GM19240 (cell line): ENCODE measurements around the gene KCNV2.

Experiments used
- DNase-seq: peaks from one replicate; pipeline ENCODE4 v3.0.0; 2011; ENCODE audit warnings: low spot score; ENCODE audit not compliant: insufficient read length

The KCNV2 gene

DNA sequence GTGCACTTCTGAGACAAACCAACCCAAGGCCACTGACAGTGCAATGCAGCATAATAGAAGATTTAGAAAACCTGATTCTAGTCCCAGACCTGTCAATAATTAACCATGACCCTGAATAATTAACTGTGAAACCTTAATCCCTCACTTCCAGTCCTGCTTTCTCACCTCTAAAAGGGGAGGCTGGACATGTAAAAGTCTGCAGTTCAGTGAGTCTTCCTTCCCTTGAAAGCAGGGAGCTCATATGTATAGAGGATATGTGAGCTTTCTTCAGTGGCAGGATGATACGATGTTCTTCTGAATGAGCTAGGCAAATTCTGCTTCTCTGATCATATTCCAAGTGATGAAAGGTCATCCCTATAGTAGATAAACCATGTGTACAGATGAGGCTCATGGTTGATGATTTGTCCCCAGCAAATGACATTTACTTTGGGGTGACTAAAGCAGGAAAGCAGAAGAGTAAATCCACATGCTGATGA, 2.9 kb downstream of the KCNV2 start:
- no peak for DNase-seq

DNA sequence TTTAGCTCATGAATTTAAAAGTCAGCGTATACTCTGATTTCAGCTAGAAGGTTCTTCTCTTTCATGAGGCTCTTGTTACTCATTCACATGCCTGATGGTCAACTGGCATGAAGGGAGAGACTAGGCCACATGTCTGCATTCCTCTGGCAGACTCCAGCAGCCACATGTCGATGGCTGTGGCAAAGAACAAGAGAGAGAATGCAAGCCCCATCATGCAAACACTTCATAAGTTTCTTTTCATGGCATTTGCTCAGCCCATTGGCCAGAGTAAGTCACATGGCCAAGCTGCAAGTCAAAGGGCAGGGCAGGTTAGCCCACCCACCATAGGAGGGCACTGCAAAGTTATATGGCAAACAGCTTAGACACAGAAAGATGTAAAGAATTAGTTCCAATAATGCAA, 5.4 kb downstream of the KCNV2 start:
- DNase-seq, result no peak

DNA sequence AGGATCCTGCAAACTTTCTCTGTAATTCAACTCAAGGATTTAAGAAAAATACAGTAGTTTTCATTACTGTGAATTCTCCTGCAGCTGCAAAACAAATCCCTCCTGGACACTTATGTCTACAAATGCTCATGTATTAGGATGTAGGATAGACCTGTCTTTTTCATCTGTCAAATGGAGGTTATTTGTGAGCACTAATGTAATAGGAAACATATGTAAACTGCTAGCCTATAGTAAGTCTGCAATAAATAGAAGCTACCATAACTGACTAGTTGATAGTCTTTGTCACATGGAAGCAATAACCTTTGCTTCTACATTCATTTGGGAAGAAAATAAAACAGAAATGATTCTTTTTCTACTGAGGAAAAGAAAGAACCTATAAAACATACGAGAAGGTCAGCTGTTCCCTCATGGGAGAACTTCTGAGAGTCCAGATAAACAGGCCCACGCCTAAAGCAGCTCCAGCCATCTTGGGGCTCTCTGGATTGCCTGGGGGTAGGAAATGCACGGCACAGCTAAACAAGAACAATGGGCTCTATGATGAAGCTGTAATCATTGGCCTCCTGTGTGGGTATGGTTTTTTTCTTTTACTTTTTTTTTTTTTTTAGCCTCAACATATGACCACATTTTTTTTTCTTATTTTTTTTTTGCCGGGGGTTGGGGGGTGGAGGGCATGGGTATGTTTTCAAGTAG, 6.2 kb downstream of the KCNV2 start:
- DNase-seq, result no peak

DNA sequence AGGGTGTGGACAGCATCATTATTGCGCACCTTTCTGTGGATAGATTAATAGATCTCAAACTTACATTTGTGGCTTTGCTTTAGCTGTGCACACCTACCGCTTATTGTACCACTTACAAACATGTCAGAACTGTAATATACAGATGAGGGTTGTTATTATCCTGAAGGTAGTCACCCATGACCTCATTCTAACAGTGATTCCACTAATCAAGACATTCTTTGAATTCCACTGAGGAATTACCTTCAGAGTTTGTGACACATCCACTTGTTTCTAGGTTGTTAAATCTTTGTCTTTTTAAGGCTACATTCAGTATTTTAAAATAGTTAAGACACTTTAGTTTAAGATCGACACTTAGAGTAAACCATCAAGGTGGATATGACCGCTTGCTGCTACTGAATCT, 7.8 kb downstream of the KCNV2 start:
- no peak for DNase-seq

DNA sequence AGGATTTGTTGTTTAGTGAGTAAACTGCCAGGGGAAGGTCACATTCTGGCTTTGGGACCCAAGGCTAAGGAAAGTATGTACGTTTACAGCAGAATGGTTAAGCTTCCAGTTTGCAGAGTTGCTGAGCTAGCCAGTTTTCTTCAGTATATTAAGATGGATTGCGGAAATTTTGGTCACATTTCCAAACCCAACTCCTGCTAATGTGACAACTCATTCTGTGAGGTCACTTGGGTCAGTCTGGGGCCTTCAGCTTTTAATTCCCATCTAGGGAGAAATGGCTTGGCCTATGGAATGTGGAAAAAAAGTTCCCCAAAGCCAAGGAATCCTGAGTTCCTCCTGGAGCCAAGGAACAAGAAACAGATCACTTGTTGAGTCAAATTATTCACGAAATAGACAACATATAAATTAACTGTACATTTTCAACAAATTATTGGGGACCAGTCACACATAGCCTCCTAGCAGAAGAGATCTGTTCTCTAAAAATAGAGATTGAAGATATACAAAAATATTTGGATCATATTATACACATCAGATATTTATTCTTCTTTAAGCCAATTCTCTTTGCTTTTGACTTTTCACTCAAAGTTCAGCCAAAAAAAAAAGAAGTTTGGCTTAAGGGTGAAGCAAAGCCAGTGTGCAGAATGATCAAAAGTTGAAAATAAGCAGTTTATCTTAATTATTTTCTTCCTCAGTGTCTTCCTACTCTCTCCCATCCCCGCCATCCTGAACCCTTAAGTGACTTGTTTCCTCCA, 8.8 kb downstream of the KCNV2 start:
- no peak for DNase-seq

DNA sequence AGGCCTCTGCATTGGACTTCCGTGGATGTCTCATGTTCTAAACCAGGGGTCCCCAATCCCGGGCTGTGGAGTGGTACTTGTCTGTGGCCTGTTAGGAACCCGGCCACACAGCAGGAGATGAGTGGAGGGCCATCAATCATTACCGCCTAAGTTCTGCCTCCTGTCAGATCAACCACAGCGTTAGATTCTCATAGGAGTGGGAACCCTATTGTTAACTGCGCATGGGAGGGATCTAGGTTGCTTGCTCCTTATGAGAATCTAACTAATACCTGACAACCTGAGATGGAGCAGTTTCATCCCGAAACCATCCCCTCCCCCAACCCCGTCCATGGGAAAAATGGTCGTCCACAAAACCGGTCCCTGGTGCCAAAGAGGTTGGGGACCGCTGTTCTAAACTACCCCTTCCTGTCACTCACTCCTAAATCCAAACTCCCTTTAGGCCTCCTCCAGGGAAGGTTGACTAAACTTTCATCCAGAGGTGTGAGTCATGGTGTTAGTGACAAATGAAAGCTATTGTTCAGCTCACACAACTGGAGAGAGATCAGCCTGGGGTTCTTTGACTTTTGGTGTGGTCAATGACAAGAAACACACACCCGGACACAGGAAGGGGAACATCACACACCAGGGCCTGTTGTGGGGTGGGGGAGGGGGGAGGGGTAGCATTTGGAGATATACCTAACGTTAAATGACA, 9.5 kb downstream of the KCNV2 start:
- no peak for DNase-seq

DNA sequence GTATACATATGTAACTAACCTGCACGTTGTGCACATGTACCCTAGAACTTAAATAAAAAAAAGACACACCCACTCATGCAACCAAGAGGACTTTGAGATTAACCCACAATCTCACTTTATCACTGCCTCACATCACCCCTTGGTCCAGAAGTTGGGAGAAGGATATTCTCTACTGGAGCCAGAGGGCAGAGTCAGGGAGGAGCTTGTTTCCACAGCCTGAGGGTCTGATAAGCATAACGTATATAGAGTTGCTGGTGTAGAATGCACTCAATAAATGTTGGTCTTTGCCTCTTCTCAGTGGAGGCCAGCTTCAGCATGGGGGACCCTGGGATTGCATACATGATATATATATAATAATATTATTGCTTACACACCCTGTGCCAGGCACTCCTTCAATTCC, 10.1 kb downstream of the KCNV2 start:
- DNase-seq, result no peak

DNA sequence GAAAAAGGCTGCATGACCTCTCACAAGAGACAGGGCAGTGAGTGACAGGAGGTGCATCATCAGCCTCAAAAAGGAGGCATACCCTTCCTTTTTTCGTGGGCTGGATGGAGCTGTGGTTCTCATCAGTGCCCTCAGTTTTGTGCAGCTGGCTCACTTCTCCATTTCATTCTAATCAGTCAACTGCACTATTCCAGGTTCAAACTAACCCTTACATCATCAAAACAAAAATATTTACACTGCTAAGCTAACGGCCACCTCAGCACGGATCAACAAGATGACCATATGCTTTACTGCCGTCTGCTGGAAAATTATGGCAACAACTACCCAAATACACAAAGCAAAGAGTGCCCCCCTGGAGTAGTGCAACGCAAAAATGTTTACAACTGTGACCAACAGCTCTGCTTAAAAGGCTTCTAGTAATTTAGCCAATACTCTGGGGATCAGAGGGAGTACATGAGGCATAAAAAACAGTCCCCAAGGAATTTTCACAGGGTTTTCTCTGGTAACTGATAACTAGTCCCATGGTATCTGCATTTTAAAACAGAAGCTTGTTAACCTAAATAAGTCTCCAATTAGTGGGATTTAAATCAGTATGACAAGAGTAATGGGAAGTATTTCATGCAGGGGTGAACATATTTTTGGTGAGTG, 10.8 kb downstream of the KCNV2 start:
- no peak for DNase-seq

DNA sequence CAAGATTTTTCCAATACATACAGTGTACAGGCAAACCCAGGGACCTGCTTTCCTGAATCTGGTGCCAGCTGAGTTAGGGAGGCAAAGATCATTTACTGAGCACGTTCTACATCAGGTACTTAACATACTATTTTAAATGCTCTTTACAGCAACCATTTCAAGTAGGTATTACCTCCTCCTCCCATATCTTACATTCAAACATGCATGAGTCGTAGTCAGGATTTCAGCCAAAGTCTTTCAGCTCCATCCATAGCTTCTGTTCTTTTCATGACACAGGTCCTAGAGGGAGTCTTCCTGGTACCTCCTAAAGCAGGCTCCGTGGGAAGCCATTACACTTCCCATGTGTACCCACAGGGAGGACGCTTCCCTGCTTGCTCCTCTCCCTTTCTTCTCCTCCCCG, 11.7 kb downstream of the KCNV2 start:
- no peak for DNase-seq

DNA sequence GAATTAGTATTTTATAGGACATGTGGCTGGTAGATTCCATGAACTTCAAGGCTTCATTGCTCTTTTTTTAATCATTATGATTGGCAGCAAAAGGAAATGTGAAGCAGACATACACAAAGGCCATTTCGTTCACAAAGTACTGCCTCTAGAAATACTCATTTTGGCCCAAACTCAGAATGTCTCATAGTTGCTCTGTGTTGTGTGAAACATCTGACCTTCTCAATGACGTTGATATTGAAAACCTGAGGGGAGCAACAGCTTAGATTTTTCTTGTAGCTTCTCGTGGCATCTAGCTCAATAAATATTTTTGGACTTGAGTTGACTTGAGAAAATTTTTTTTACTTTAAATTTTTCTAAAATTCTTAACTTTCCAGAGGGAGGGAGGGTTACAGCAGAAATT, 12.4 kb downstream of the KCNV2 start:
- DNase-seq, result no peak

DNA sequence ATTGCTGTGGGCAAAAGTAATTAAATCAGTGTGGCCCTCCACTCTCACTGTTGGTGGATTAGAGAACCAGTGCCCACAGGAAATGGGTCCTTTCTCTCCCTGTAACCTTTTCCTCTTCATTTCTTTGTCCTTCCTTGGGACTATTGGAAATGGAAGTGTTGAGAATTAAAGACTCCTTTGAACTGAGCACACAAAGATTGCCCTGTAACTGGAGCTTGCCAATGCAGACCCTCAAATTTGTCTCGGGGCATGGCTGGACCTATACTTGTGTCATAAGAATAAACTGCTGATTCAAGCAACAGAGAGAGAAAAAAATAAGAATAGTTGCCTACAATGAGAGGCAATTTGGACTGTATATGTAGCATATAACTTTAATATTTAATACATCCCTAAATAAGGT, 13.7 kb downstream of the KCNV2 start:
- no peak for DNase-seq

DNA sequence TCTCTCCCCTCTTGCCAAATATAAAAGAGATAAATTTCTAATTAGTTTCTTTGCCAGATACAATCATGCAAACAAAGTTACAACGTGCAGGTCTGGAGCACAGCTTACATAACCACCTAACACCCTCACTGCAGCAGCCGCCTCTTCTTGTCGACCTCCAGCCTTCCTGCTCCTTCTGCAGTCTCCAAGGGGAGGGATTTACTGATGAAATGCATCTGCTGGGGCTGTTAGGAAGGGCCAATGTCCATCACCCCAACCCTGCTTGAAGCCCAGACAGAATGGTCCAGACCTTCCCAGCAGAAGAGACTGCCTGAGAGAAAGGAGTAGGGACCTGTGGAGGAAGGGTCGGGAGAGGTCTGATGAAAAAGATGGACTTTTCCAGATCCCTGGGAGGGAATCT, 15.2 kb downstream of the KCNV2 start:
- DNase-seq, result no peak

DNA sequence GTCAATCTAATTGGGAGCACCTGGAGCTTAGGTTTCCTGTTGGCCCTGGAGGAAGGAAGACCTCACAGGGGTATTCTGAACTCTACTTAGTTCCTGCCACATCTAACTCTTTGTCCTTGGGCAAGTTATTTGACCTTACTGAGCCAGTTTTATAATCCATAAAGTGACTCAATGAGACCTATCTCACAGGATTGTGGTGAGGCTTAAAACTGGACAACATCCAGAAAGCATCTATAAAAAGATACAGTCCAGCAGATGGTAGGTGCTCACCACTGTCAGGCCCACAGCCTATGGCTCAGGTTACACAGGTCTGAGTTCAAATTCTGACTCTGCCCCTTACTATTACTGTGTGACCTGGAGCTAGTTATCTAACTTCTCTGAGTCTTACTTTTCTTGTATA, 23.3 kb downstream of the KCNV2 start:
- DNase-seq, result no peak

DNA sequence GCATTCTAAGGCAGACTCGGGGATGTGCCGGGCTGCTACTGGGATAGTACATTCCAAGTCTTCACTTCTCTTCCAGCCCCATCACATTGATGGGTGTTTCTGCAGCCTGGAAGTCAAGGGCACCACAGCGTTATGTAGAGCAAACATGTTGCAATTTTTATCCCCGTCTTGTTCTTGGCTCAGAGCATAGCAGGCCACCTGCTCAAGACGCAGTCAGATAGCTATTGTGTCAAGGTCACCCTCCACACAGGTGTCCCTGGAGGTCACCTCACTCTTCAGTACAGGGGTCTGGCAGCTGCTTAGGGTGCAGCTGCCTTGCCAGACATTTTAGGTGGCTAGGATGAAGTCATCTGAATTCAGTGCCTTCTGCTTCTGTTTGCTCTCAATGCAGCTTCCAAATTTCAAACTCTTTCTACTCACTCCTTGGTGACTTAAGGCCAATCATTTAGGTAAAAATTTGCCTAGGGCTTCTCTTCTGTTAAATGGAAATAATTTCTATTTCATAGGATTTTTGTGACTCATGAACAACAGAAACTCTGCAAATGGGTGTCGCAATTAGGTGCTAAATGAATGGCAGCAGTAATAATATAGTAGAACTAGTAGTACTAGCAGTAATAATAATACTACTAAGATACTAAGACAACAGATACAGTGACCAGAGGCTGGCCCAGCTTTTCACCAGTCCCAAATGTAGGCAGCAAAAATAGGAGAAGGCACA, 24.3 kb downstream of the KCNV2 start:
- no peak for DNase-seq

DNA sequence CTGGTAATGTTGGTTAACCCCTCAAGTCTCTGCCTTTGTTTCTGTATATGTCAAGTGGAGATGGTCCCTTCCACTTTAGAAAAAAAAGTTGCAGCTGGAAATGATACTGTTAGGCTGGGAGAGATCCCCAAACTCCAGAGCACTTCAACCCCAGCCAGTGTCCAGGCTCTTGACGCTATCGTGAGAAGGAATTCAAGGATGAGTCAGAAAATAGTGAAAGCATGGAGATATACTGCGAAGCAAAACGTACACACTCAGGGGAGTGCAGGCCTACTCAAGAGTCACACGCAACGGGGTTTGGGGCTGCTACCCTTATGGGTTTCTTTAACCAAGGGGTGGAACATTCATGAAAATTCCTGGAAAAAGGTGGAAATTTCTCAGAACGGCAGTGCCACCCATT, 24.9 kb downstream of the KCNV2 start:
- DNase-seq, result no peak

DNA sequence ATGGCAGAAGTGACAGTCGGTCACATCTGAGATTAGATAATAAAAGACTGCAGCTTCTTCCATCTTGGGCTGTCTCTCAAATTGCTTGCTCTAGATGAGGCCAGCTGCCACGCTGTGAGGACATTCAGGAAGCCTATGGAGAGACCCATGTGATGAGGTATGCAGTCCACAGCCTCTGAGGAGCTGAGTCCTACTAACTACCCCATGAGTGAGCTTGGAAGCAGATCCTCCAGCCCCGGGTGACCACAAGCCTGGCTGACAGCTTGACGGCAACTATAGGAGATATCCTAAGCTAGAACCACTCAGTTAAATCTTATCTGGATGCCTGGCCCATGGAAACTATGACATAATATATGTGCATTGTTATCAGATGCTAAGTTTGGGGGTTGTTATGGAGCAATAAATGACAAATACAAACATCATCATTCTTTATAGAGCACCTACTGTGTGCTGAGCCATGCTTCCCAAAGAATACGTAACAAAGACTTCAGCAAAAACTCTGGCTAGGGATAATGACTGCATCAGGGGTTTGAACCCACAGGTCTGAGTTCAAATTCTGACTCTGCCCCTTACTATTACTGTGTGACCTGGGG, 26.7 kb downstream of the KCNV2 start:
- no peak for DNase-seq

DNA sequence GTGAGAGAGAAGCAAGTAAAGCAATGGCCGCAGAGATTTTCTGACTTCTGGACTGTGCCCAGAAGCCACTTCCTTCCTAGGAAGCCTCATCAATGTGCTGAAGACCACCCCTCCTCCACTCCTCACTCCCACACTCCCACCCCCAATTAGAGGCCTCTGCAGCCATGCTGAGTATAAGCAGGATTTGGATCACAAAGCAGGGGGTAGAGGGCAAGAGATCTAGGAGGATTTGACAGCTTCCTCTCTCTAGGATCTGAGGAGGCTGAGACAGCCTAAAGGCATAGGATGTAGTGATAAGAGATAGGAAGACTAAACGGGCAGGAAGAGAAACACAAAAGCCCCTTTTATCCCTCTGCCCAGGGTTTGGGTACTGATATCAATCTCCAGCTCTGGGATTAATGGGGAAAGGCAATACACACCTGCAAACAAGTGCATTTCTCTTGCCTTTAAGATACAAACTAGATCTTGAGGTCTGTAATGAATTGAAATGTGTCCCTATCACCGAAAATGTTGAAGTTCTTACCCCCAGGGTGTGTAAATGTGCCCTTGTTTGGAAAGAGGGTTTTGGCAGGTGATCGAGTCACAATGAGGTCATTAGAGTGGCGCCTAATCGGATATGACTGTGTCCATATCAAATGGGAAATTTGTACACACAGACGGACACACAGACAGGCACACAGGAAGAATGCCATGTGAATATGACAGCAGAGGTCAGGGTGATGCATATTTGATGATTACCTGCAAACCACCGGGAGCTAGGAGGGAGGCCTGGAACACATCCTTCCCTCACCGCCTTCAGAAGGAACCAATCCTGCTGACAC, 28.5 kb downstream of the KCNV2 start:
- DNase-seq, result no peak

DNA sequence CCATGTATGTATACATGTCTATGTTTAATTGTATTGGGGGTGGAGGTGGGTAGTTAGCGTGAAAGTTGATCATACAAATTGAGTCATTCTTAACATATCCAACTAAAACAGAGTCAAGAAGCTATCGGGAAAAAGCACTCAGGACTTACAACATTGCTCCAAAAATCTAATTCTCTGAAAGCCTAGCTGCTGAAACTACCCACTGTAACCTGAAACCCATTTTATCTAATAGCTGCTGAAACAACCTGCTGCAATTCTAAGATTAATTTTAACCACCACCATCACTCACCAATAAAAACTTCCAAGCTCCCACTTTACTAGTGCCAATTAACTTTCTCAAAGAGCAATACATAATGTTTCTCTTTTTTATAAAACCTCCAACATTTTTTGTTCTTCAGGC, 32.2 kb downstream of the KCNV2 start:
- DNase-seq, result no peak

DNA sequence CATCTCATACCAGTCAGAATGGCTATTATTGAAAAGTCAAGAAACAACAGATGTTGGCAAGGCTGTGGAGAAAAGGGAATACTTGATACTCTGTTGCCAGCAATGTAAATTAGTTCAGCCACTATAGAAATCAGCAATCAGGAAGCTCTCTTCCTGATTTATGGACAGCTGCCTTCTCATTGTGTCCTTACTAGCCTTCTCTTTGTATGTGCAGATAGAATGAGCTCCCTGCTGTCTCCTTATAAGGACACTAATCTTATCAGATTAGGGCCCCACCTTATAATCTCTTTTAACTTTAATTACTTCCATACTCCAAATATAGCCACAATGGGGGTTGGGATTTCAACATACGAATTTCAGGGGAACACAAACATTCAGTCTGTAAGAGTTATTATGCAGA, 38.0 kb downstream of the KCNV2 start:
- DNase-seq, result no peak
